ENCODE data around the gene PIP5K1A. TPM values are rescaled to one million over a fixed set of nuclear protein-coding genes. Genes with fewer than 3 reads are reported as not detected.
A peak's percentile ranks its signal among the peaks of the same experiment; 100 is the strongest.

The PIP5K1A gene
- total RNA-seq, 1 experiment from 2014 or later = 63.3 TPM

DNA sequence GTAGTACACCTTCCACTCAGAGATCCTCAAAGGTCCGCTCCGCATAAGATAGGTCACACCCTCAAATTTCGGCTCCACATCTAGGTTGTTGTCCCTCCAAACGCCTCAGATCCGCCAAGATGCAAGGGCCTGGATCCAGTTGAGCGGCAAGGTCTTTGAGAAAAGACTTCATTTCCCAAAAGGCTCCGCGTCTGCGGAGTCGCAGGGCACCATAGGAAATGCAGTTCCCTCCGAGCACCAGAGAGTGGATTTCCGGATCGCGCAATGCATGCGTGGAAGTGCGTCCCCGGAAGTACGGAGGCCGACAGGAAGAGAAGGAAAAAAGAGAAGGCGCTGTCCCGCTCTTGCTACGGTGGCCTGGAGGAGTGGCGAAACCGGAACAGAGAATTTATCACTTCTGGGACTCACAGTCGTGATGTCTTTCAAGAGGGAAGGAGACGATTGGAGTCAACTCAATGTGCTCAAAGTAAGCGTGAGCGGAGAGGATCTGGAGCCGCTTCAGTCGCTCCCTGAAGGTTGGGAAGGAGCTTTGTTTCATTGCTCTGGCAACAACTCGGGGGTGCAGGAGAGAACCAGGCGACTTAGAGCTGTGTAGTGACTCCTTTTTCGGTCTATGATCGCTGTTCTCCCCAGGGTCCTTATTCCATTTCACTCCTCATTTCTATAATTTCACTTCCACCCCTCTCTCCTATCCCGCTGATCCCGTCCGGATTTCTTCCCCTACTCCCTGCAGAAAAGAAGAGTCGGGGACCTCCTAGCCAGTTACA lies 32.4 kb upstream of the PIP5K1A start, which contains the start of the genes LYSMD1 and SCNM1:
Gene LYSMD1, minus strand, starts transcription at position 165 of the 767 bp plus-strand sequence. CDS start 644 bp downstream, outside the sequence.
Gene SCNM1, plus strand, starts transcription at position 407 of the 767 bp plus-strand sequence. Its CDS starts 9 bp downstream, at position 416.
- Histone ChIP-seq H2AFZ (ENCODE audit: low read length) (peak within 1 kb of the TSS; percentile 96), H3K36me3 (ENCODE audit: low read depth, low read length) (peaks cover 5% of the 10 kb centered on the region; the same call in 1 of the 2 replicates), H3F3A (ENCODE audit: low read length, unreplicated experiment) (no peaks in the 10 kb centered on the region), H3K9me2 (replicated peaks; ENCODE audit: low read length) (no peaks in the 10 kb centered on the region), H3K4me2 (ENCODE audit: low read length) (peak within 1 kb of the TSS; percentile 94), H3K27ac (ENCODE audit: low read length) (peak within 1 kb of the TSS; percentile 25), H3K79me2 (ENCODE audit: low read length) (peaks cover 32% of the 10 kb centered on the region), H3K9me3 (ENCODE audit: low read length) (no peaks in the 10 kb centered on the region), H3K4me3 (ENCODE audit: low read length) (peak within 1 kb of the TSS; percentile 85), H3K9ac (ENCODE audit: low read length) (peak within 1 kb of the TSS; percentile 87), H3K4me1 (ENCODE audit: insufficient read depth, low read length) (peaks cover 18% of the 10 kb centered on the region), H3K27me3 (ENCODE audit: low read length) (no peaks in the 10 kb centered on the region), H4K20me1 (ENCODE audit: low read length) (no peaks in the 10 kb centered on the region)
- no peak for TF ChIP-seq EZH2 (IDR thresholded peaks at IDR 0.05; ENCODE audit: low read length, unreplicated experiment)
- TF ChIP-seq, protein P1, sequence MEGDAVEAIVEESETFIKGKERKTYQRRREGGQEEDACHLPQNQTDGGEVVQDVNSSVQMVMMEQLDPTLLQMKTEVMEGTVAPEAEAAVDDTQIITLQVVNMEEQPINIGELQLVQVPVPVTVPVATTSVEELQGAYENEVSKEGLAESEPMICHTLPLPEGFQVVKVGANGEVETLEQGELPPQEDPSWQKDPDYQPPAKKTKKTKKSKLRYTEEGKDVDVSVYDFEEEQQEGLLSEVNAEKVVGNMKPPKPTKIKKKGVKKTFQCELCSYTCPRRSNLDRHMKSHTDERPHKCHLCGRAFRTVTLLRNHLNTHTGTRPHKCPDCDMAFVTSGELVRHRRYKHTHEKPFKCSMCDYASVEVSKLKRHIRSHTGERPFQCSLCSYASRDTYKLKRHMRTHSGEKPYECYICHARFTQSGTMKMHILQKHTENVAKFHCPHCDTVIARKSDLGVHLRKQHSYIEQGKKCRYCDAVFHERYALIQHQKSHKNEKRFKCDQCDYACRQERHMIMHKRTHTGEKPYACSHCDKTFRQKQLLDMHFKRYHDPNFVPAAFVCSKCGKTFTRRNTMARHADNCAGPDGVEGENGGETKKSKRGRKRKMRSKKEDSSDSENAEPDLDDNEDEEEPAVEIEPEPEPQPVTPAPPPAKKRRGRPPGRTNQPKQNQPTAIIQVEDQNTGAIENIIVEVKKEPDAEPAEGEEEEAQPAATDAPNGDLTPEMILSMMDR (conservative IDR thresholded peaks at IDR 0.05; ENCODE audit: low read depth, low read length) = no peak
- no peak for TF ChIP-seq EZH2phosphoT487 (IDR thresholded peaks at IDR 0.05; ENCODE audit: borderline replicate concordance, low read length)
- peak; percentile 93 for ATAC-seq
- ChIA-PET POLR2A (ENCODE audit: unreplicated experiment) (interaction anchor here (0.6 to 1.1 kb wide), 4 partner anchors 23 to 86 kb away, joined by 3 to 10 read pairs (median 6); partner anchors contain the start of gene VPS72), CTCF (interaction anchor here (1.6 kb wide), 1 partner anchor 66 kb away, joined by 12 read pairs; no protein-coding TSS in a partner anchor)
- TSS peak; percentile 87 for BruUV-seq (replicated peaks)
- peak; percentile 100 for DNase-seq
- intact Hi-C loops (cut with micrococcal nuclease) = no loop called here

DNA sequence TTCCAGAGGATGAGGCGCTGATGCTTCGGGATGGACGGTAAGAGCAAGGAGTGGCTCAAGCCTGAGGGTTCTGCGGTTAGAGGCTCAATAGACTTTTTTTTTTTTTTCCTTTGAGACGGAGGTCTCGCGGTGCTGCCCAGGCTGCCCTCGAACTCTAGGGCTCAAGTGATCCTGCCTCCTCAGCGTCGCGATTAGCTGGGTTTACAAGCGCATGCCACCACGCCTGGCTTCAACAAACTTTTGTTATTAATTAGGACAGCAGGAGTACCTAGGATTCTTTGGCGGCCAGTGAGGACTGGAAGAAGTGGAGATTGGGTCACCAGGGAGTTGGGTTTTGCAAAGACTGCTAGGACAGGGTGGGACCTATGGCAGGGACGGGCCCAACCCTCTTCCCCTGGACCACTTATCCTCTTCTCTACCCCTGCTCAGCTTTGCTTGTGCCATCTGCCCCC lies 31.8 kb upstream of the PIP5K1A start:
- ChIA-PET POLR2A (ENCODE audit: unreplicated experiment) (interaction anchor here (0.5 to 1.1 kb wide), 4 partner anchors 23 to 85 kb away, joined by 3 to 7 read pairs (median 4); no protein-coding TSS in a partner anchor), CTCF (no interaction called here)
- peak overlapping the region; percentile 25 for H3K27ac ChIP-seq (ENCODE audit: low read length)
- H3K4me1 ChIP-seq (ENCODE audit: insufficient read depth, low read length) = peaks cover 18% of the 10 kb centered on the region
- H3K4me3 ChIP-seq (ENCODE audit: low read length) = peak overlapping the region; percentile 85
- H3F3A ChIP-seq (ENCODE audit: low read length, unreplicated experiment) = no peaks in the 10 kb centered on the region
- DNase-seq (peak; percentile 50), ATAC-seq (peak; percentile 20)
- peaks cover 32% of the 10 kb centered on the region for H3K79me2 ChIP-seq (ENCODE audit: low read length)
- no peaks in the 10 kb centered on the region for H3K27me3 ChIP-seq (ENCODE audit: low read length)
- no peaks in the 10 kb centered on the region for H3K9me3 ChIP-seq (ENCODE audit: low read length)
- no peaks in the 10 kb centered on the region for H3K9me2 ChIP-seq (replicated peaks; ENCODE audit: low read length)
- peaks cover 3% of the 10 kb centered on the region; the same call in 1 of the 2 replicates for H3K36me3 ChIP-seq (ENCODE audit: low read depth, low read length)
- TF ChIP-seq EZH2 (IDR thresholded peaks at IDR 0.05; ENCODE audit: low read length, unreplicated experiment) = no peak
- TF ChIP-seq EZH2phosphoT487 (IDR thresholded peaks at IDR 0.05; ENCODE audit: borderline replicate concordance, low read length) = no peak
- TF ChIP-seq, protein P1 (conservative IDR thresholded peaks at IDR 0.05; ENCODE audit: low read depth, low read length) = no peak
- no TSS peak for BruUV-seq (replicated peaks)
- H3K9ac ChIP-seq (ENCODE audit: low read length) = peak overlapping the region; percentile 87
- peak overlapping the region; percentile 94 for H3K4me2 ChIP-seq (ENCODE audit: low read length)
- H2AFZ ChIP-seq (ENCODE audit: low read length) = peak overlapping the region; percentile 96
- intact Hi-C loops (cut with micrococcal nuclease) = no loop called here
- H4K20me1 ChIP-seq (ENCODE audit: low read length) = no peaks in the 10 kb centered on the region

Measured in PC-3 (cell line).